Stimulated activated naive B cell treated with anti-CD40 and anti-IgM and Interleukin-4, amounts not matched to agents 10 μg/mL and 1 μg/mL and 100 μg/mL, for 72 hours (primary cell): ENCODE results near the gene UNC5CL.

Experiments used
- ATAC-seq, 2 donors: fragments of 150-1000 bp; cut with Tn5 transposase; replicated peaks; 2 replicates each; pipeline ENCODE4 v1.10.0; 2021; ENCODE audit warnings: moderate library complexity in 1 of 2
- DNase-seq: peaks from one replicate; pipeline ENCODE4 v3.0.0; 2021
- H3K27ac Mint-ChIP-seq: one replicate; pipeline ENCODE4 v1.8.0; 2022; ENCODE audit warnings: mild to moderate bottlenecking, mixed read lengths
- H3K27me3 Mint-ChIP-seq, 2 donors: one replicate each; pipeline ENCODE4 v1.8.0; 2022; ENCODE audit warnings: mixed read lengths in 2 of 2
- H3K36me3 Mint-ChIP-seq, 2 donors: one replicate each; pipeline ENCODE4 v1.8.0; 2022; ENCODE audit warnings: mixed read lengths in 2 of 2, mild to moderate bottlenecking in 1 of 2
- H3K4me1 Mint-ChIP-seq, 2 donors: one replicate each; pipeline ENCODE4 v1.8.0; 2022; ENCODE audit warnings: mixed read lengths in 2 of 2, mild to moderate bottlenecking in 1 of 2
- H3K4me3 Mint-ChIP-seq, 2 donors: one replicate each; pipeline ENCODE4 v1.8.0; 2022; ENCODE audit warnings: mild to moderate bottlenecking in 2 of 2, mixed read lengths in 2 of 2, moderate library complexity in 1 of 2
- H3K9me3 Mint-ChIP-seq, 2 donors: one replicate each; pipeline ENCODE4 v1.8.0; 2022; ENCODE audit warnings: mixed read lengths in 2 of 2, mild to moderate bottlenecking in 1 of 2

Gene UNC5CL

GRCh38 chr6:41053041-41053440 is 14.0 kb upstream of the UNC5CL start, which contains the start of gene APOBEC2:
Gene APOBEC2 (plus strand): TSS chr6:41053202. CDS start chr6:41053348, 146 bp downstream.
- Mint-ChIP-seq H3K27ac (peak within 1 kb of the TSS; percentile 88), H3K4me1 (peaks cover 18 to 23% of the 10 kb centered on the region in 2 donors), H3K4me3 (peak within 1 kb of the TSS in 1 of 2 donors; percentile 7), H3K9me3 (peaks cover 0 to 3% of the 10 kb centered on the region in 2 donors), H3K27me3 (no peaks in the 10 kb centered on the region), H3K36me3 (peaks cover 27 to 47% of the 10 kb centered on the region in 2 donors)
- DNase-seq, result no peak
- no peak for ATAC-seq

DNA sequence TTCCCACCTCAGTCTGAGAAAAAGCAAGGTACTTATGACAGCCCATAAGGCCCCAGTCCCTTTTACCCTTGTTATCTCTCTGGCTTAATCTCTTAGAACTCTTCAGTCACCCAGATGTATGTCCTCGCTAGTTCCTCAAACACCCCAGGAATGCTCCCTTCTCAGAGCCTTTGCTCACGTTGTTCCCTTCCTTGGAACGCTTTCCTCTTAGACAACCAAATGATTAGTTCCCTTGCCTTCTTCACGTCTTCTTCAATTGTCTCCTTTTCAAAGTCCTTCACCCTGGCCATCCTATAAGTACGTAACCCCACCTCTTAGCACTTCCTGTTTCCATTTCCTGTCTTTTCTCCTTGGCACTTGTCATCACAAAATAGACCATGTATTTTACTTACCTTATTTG is 12.9 kb upstream of the UNC5CL start:
- Mint-ChIP-seq H3K27me3 (no peaks in the 10 kb centered on the region), H3K9me3 (peaks cover 0 to 3% of the 10 kb centered on the region in 2 donors), H3K36me3 (peaks cover 28 to 48% of the 10 kb centered on the region in 2 donors), H3K4me3 (peak overlapping the region in 1 of 2 donors; percentile 7), H3K4me1 (peaks cover 18% of the 10 kb centered on the region in 2 donors), H3K27ac (peak overlapping the region; percentile 37)
- DNase-seq (no peak), ATAC-seq (peak; percentile 85 to 87)

DNA sequence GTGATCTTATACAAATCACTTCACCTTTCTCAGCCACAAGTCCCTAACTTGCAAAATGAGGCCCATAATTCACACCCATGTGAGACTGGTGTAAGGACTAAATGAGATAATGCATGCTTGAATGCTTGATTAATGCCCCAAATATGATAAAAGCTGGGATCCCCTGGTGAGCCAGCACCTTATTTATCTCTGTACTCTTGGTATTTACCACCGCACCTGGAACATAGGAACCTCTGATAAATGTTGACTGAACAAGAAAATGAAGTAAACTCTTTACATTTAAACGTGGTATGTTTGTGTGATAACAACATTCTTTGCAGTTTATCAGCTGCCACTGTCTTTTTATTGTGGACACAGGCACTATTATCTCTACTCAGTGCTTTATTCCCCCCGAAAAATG is 11.5 kb upstream of the UNC5CL start:
- ATAC-seq, result no peak
- Mint-ChIP-seq H3K9me3 (peaks cover 0 to 3% of the 10 kb centered on the region in 2 donors), H3K27me3 (no peaks in the 10 kb centered on the region), H3K4me1 (peaks cover 18% of the 10 kb centered on the region in 2 donors), H3K27ac (no peak overlapping the region), H3K4me3 (no peak overlapping the region), H3K36me3 (peaks cover 27 to 44% of the 10 kb centered on the region in 2 donors)
- DNase-seq, result no peak

DNA sequence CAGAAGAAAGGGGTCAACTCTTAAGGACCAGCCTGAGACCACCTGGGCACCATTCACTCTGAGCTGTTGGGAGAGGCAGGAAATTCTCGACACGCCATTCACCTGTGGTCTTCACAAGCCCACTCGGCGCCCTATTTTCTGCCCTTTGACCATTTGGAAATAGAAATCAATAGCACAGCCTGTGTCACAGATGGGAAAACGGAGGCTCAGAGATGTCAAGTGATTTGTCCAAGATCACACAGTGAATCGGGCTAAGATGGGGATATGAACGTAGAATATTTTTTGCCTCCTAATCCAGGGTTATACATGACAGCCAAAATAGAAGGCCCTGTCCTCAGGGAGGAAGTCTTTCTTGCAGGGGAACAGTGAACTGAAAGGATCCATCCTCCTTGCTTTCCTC is 10.9 kb upstream of the UNC5CL start:
- ATAC-seq (no peak), DNase-seq (no peak)
- peaks cover 27 to 41% of the 10 kb centered on the region in 2 donors for H3K36me3 Mint-ChIP-seq
- peaks cover 0 to 3% of the 10 kb centered on the region in 2 donors for H3K9me3 Mint-ChIP-seq
- H3K4me3 Mint-ChIP-seq, result no peak overlapping the region
- no peak overlapping the region for H3K27ac Mint-ChIP-seq
- H3K4me1 Mint-ChIP-seq, result peaks cover 17 to 18% of the 10 kb centered on the region in 2 donors
- H3K27me3 Mint-ChIP-seq, result no peaks in the 10 kb centered on the region

GRCh38 chr6:41049521-41049920 is 10.5 kb upstream of the UNC5CL start:
- no peak for ATAC-seq
- peaks cover 27 to 39% of the 10 kb centered on the region in 2 donors for H3K36me3 Mint-ChIP-seq
- peaks cover 0 to 3% of the 10 kb centered on the region in 2 donors for H3K9me3 Mint-ChIP-seq
- H3K27ac Mint-ChIP-seq, result no peak overlapping the region
- H3K4me1 Mint-ChIP-seq, result peaks cover 17 to 18% of the 10 kb centered on the region in 2 donors
- H3K27me3 Mint-ChIP-seq, result no peaks in the 10 kb centered on the region
- no peak overlapping the region for H3K4me3 Mint-ChIP-seq
- DNase-seq, result no peak

DNA sequence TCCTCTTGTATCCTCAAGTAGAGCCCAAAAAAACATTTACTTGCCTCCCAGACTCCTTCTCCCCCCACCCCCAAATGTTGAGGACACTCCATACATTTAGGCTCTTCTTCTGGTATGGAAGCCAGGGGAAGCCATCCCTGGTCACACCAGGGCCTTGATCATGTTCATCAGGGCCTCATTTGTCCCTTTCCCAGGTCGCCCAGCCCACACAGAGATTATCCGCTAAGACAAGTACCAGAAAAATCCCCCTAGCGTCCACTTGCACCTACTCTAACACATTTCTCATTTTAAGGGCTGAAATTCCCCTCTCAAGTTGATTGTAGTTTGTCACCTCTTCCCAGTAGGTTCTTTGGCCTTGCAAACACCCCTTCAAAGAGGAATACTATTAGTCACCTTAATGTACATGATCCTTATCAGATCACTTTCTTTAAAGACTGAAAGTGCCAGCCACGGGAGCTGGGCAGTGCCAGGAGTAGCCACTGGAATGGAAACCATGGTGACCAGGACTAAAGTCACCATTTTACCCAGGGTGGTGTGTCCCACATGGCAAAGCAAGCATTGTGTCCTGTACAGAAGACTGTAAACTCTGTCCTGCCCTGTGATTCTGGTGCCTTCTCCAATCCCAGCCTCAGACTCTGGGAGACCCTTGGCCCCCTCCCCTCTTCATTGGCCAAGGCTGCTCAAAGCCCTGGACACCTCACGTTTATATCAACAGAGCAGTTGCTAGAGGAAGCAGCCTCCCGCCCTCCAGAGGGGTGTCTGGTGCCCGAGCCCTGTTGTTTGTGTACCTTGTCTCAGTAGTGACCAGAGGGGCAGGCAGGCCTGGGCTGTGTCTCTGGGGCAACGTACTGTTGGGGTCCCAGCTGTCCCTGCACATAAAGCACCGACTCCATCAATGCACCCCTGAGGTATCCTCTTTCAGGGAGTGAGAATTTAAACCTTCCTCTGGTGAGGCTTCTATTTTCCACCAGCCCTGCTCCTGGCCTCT is 9.0 kb upstream of the UNC5CL start:
- Mint-ChIP-seq H3K4me3 (no peak overlapping the region), H3K36me3 (peaks cover 27 to 42% of the 10 kb centered on the region in 2 donors), H3K27me3 (no peaks in the 10 kb centered on the region), H3K9me3 (peaks cover 0 to 3% of the 10 kb centered on the region in 2 donors), H3K27ac (no peak overlapping the region), H3K4me1 (peaks cover 15 to 18% of the 10 kb centered on the region in 2 donors)
- DNase-seq (no peak), ATAC-seq (no peak)

GRCh38 chr6:41047306-41047705 is 8.3 kb upstream of the UNC5CL start:
- H3K9me3 Mint-ChIP-seq, result peaks cover 0 to 3% of the 10 kb centered on the region in 2 donors
- peaks cover 10 to 12% of the 10 kb centered on the region in 2 donors for H3K4me1 Mint-ChIP-seq
- H3K27me3 Mint-ChIP-seq, result no peaks in the 10 kb centered on the region
- no peak overlapping the region for H3K4me3 Mint-ChIP-seq
- H3K27ac Mint-ChIP-seq, result no peak overlapping the region
- ATAC-seq (no peak), DNase-seq (no peak)
- H3K36me3 Mint-ChIP-seq, result peaks cover 27 to 42% of the 10 kb centered on the region in 2 donors

DNA sequence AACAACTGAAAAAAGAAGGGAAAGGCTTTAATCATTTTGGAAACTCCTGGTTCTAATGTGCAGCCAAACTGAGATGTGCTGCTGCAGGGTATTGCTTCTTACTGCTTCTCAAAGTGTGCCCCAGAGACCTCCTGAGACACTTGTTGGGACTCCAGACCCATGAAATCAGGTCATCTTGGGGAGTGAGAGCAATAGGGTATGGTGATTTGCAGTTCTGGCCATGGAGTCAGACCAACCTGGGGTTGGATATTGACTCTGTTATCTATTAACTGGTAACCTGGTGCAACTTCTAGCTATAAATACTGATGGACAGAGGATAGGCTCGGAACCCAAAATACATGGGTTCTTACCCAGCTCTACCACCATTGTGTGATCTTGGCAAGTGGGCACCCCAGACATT is 7.1 kb upstream of the UNC5CL start:
- no peaks in the 10 kb centered on the region for H3K27me3 Mint-ChIP-seq
- H3K4me3 Mint-ChIP-seq, result no peak overlapping the region
- no peak for DNase-seq
- no peaks in the 10 kb centered on the region for H3K4me1 Mint-ChIP-seq
- no peak overlapping the region for H3K27ac Mint-ChIP-seq
- peaks cover 19 to 37% of the 10 kb centered on the region in 2 donors for H3K36me3 Mint-ChIP-seq
- ATAC-seq, result no peak
- H3K9me3 Mint-ChIP-seq, result no peaks in the 10 kb centered on the region

- peaks cover 0 to 2% of the 10 kb centered on the region in 2 donors for H3K4me1 Mint-ChIP-seq
- H3K9me3 Mint-ChIP-seq, result no peaks in the 10 kb centered on the region
- H3K4me3 Mint-ChIP-seq, result no peak overlapping the region
- H3K27ac Mint-ChIP-seq, result no peak overlapping the region
- no peaks in the 10 kb centered on the region for H3K27me3 Mint-ChIP-seq
- peaks cover 19 to 37% of the 10 kb centered on the region in 2 donors for H3K36me3 Mint-ChIP-seq
- DNase-seq (no peak), ATAC-seq (no peak)
These were observed 6.6 kb upstream of the UNC5CL start for GRCh38 chr6:41045664-41046063.

DNA sequence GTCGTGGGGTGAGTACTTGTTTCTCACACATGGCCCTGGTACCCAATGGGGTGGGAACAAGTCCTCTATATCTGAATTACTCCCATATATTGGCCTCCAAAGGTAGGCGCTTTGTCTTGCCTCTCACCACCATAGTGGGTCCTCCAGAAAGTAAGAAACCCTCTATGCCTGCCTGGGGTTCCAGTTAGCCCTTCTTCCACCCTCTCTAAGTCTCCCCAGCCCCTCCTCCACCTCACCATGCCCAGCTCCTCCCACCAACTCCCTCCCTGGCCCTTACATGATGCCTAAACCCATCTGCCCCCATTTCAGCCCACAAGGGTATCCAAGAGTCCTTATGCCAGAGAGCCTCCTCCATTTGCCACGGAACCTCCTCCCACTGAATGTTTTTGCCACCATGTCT is 4.1 kb upstream of the UNC5CL start:
- Mint-ChIP-seq H3K36me3 (peaks cover 6 to 23% of the 10 kb centered on the region in 2 donors), H3K9me3 (no peaks in the 10 kb centered on the region), H3K27me3 (no peaks in the 10 kb centered on the region), H3K27ac (no peak overlapping the region), H3K4me3 (no peak overlapping the region), H3K4me1 (peaks cover 4 to 8% of the 10 kb centered on the region in 2 donors)
- DNase-seq, result no peak
- ATAC-seq, result no peak

GRCh38 chr6:41042226-41043055 is 3.4 kb upstream of the UNC5CL start, which contains the start of gene TSPO2:
Gene TSPO2 (plus strand): TSS chr6:41042467. CDS start chr6:41042986, 519 bp downstream.
- no peak for DNase-seq
- no peaks in the 10 kb centered on the region for H3K9me3 Mint-ChIP-seq
- no peak within 1 kb of the TSS for H3K27ac Mint-ChIP-seq

DNA sequence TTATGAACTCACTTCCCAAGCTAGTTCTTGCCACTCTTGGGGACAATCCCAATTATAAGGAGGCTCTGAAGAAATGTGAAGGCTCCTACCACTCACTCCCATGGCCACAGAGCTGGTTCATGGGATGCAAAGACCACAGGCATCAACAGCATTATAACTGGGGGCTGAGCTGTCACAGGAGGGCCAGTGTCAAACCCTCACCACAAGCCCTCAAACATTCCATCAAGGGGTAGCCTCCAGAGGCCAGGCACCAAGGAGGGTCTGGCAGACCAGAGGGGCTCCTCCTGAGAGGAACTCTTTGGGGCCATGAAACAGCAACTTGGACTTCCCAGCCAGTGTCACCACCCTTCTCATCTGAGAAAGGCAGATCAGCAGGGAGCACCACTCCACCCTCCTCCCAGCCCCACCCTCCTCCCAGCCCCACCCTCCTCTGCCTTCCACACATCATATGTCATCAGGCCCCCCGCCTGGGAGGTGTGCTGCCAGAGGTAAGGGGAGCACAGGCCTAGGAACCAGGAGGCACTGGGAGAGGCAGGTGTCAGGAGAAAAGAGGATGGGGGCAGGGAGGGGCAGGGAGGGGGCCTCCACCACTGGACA is 2.0 kb upstream of the UNC5CL start:
- DNase-seq, result no peak
- Mint-ChIP-seq H3K27me3 (no peaks in the 10 kb centered on the region), H3K9me3 (no peaks in the 10 kb centered on the region), H3K27ac (no peak overlapping the region), H3K4me3 (no peak overlapping the region), H3K4me1 (peaks cover 4 to 8% of the 10 kb centered on the region in 2 donors), H3K36me3 (peaks cover 0 to 15% of the 10 kb centered on the region in 2 donors)
- no peak for ATAC-seq

More at GRCh38 chr6:41042226-41043055, 3.4 kb upstream of the UNC5CL start, which contains the start of gene TSPO2:
- no peak for ATAC-seq
- Mint-ChIP-seq H3K36me3 (peaks cover 4 to 17% of the 10 kb centered on the region in 2 donors), H3K4me1 (peaks cover 4 to 8% of the 10 kb centered on the region in 2 donors), H3K4me3 (no peak within 1 kb of the TSS), H3K27me3 (no peaks in the 10 kb centered on the region)

DNA sequence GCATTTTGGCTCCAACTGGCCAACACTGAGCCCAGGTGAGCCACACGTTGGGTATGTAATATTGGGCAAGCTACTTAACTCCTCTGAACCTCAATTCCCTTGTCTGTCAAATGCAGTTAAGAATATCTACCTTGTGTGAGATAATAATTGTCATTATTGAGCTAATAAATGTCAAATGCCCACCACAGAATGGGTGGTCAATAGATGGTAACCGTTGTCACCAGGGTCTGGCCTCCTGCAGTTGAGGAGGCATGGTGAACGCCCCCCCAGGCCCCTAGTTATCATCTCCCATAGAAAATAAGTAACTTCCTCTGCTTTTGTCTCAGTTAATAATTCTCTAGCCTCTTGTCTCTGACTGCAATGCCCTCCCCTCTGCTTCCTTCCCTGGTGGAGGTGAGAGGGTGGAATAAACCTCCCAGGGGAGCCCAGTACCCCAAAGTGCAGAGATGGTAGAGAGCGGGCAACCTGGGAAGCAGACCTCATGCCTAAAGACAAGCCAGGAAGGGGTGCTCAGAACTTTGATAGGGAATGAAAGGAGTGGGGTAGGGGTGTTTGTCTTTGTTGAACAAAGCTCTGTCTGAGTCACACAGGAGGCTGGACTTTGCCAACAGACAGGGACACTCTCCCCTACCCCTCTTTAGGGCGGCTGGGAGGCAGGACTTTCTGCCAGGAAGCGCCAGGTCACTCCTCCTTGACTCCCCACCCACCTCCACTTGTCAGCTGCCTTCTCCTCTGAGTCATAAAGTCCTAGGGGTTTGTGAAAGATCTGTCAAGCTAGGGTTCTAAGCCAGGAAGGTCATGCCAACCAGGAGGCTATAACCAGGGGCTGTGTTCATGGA is 1.3 kb upstream of the UNC5CL start:
- DNase-seq (no peak), ATAC-seq (peak; percentile 46 to 62)
- no peak overlapping the region for H3K4me3 Mint-ChIP-seq
- no peaks in the 10 kb centered on the region for H3K27me3 Mint-ChIP-seq
- peak overlapping the region; percentile 37 for H3K27ac Mint-ChIP-seq
- peaks cover 0 to 15% of the 10 kb centered on the region in 2 donors for H3K36me3 Mint-ChIP-seq
- H3K4me1 Mint-ChIP-seq, result peaks cover 4 to 8% of the 10 kb centered on the region in 2 donors
- no peaks in the 10 kb centered on the region for H3K9me3 Mint-ChIP-seq
